Vagina (tissue), 2 donors: ENCODE measurements around the gene USP16.

Source experiments
- CTCF ChIP-seq, 3 experiments: fragments of 450-650 bp in 2 of 3; fragments of 200-600 bp in 1 of 3; sonication (generic) in 1 of 3; IDR thresholded peaks; one replicate each; pipeline ENCODE4 v1.5.1; 2017 to 2019; ENCODE audit warnings: antibody characterized with exemption in 3 of 3, mild to moderate bottlenecking in 2 of 3, moderate library complexity in 2 of 3
- POLR2AphosphoS5 ChIP-seq, 2 donors: sonication (generic); formaldehyde crosslinking; IDR thresholded peaks; one replicate each; pipeline ENCODE4 v1.9.0; 2017; ENCODE audit warnings: antibody characterized with exemption in 2 of 2, mild to moderate bottlenecking in 2 of 2, low read depth in 1 of 2; ENCODE audit not compliant: insufficient read depth in 1 of 2

DNA sequence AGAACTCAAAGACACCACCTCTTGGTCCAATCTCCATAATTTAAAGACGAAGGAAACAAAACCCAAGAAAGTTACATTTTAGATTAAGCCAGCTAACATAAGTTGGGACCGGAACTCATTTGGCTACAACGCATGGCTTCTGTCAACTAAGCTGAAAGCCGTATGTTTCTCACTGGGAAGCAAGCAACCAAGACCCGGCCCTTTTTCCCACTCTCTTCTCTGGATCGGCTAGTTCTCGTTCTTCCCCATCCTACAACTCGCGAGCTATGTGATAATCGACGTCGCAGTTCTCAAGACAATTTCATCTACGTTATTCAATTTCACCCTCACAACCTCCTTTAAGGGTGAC lies 48.4 kb downstream of the USP16 start:
- TF ChIP-seq POLR2AphosphoS5 (IDR thresholded peaks at IDR 0.05; ENCODE audit: insufficient read depth in 1 of 2, low read depth in 1 of 2) (no peak), CTCF (IDR thresholded peaks at IDR 0.05) (no peak)
